SK-N-SH (cell line): ENCODE data around the gene FAM43A. TPM values are rescaled to one million over a fixed set of nuclear protein-coding genes. Genes with fewer than 3 reads are reported as not detected.

ENCODE experiments used
- CTCF ChIA-PET: fragments of 300-600, 350-600 bp; formaldehyde crosslinking; extraction: SDS; loops from one replicate; lab custom pipeline; 2021; lab: Yijun Ruan, JAX
- POLR2A ChIA-PET: fragments of 350-600 bp; sonication (Branson Sonifier 250); formaldehyde crosslinking; extraction: SDS; loops from one replicate; lab custom pipeline; 2020; ENCODE audit warnings: antibody characterized with exemption, inconsistent platforms; lab: Yijun Ruan, JAX
- DNase-seq: peaks from one replicate; pipeline ENCODE4 v3.0.0; 2012
- H2AFZ ChIP-seq: fragments of 200-600 bp; sonication (generic); 2 replicates; pipeline ENCODE4 v1.8.1; 2016; ENCODE audit warnings: antibody characterized with exemption, mild to moderate bottlenecking, low read depth
- H3F3A ChIP-seq: fragments of 200-600 bp; sonication (generic); replicated peaks from 2 replicates; pipeline ENCODE3; 2016; ENCODE audit warnings: antibody characterized with exemption, mild to moderate bottlenecking; ENCODE audit not compliant: insufficient read depth
- H3K27ac ChIP-seq, 2 experiments: fragments of 200-500 bp in 1 of 2; fragments of 200-600 bp in 1 of 2; sonication (Bioruptor generic) in 1 of 2; sonication (generic), shearing (Covaris generic) in 1 of 2; 2 replicates each; pipeline versions ENCODE4 v1.5.1 to v1.6.1; 2014 to 2016; ENCODE audit warnings: low read depth in 2 of 2, inconsistent platforms in 1 of 2, low read length in 1 of 2, mild to moderate bottlenecking in 1 of 2, mixed read lengths in 1 of 2
- H3K27me3 ChIP-seq: fragments of 200-600 bp; sonication (generic), shearing (Covaris generic); 2 replicates; pipeline ENCODE4 v1.6.1; 2016; ENCODE audit warnings: mixed run types; ENCODE audit not compliant: insufficient read depth
- H3K36me3 ChIP-seq, 2 experiments: fragments of 200-500 bp in 1 of 2; fragments of 200-600 bp in 1 of 2; sonication (Bioruptor generic) in 1 of 2; sonication (generic) in 1 of 2; replicated peaks in 1 of 2; 2 replicates each; pipeline versions ENCODE3 to v1.5.1; 2014 to 2016; ENCODE audit warnings: low read length in 1 of 2, mild to moderate bottlenecking in 1 of 2; ENCODE audit not compliant: insufficient read depth in 2 of 2, control insufficient read depth in 1 of 2
- H3K4me1 ChIP-seq, 2 experiments: fragments of 200-500 bp in 1 of 2; fragments of 200-600 bp in 1 of 2; sonication (Bioruptor generic) in 1 of 2; sonication (generic), shearing (Covaris generic) in 1 of 2; 2 replicates each; pipeline versions ENCODE4 v1.5.1 to v1.6.1; 2014 to 2016; ENCODE audit warnings: low read depth in 1 of 2, low read length in 1 of 2, mixed run types in 1 of 2; ENCODE audit not compliant: insufficient read depth in 2 of 2, control insufficient read depth in 1 of 2
- H3K4me2 ChIP-seq: fragments of 200-600 bp; sonication (generic), shearing (Covaris generic); 2 replicates; pipeline ENCODE4 v1.6.1; 2017; ENCODE audit warnings: mixed run types
- H3K4me3 ChIP-seq, 2 experiments: fragments of 200-500 bp in 1 of 2; fragments of 200-600 bp in 1 of 2; sonication (Bioruptor generic) in 1 of 2; sonication (generic), shearing (Covaris generic) in 1 of 2; 2 replicates each; pipeline versions ENCODE4 v1.5.1 to v1.8.1; 2014 to 2016; ENCODE audit warnings: low read depth in 2 of 2, inconsistent platforms in 1 of 2, low read length in 1 of 2, mild to moderate bottlenecking in 1 of 2, mixed read lengths in 1 of 2, moderate library complexity in 1 of 2
- H3K79me2 ChIP-seq: fragments of 200-600 bp; sonication (generic); 2 replicates; pipeline ENCODE4 v1.8.1; 2017; ENCODE audit warnings: mild to moderate bottlenecking; ENCODE audit not compliant: insufficient read depth
- H3K9ac ChIP-seq: fragments of 200-600 bp; sonication (generic); 2 replicates; pipeline ENCODE4 v1.6.1; 2017; ENCODE audit warnings: mixed run types
- H3K9me2 ChIP-seq: fragments of 200-600 bp; sonication (generic); 2 replicates; pipeline ENCODE4 v1.6.1; 2017; ENCODE audit warnings: mixed run types
- H3K9me3 ChIP-seq: fragments of 200-600 bp; sonication (generic); 2 replicates; pipeline ENCODE4 v1.6.1; 2017; ENCODE audit warnings: mixed run types, mild to moderate bottlenecking, moderate library complexity
- H4K20me1 ChIP-seq: fragments of 200-600 bp; sonication (generic); 2 replicates; pipeline ENCODE4 v1.6.1; 2017; ENCODE audit warnings: mild to moderate bottlenecking, mixed run types; ENCODE audit not compliant: insufficient read depth
- CHD2 ChIP-seq: fragments of 150-350 bp; IDR thresholded peaks from 2 replicates; pipeline ENCODE4 v1.6.1; 2018; ENCODE audit warnings: low read length; ENCODE audit not compliant: partially characterized antibody
- EP300 ChIP-seq, 2 experiments: IDR thresholded peaks; 2 replicates each; pipeline versions ENCODE4 v1.4.0 to v1.6.1; 2012; ENCODE audit warnings: borderline replicate concordance in 1 of 2, low read depth in 1 of 2, low read length in 1 of 2
- EZH2phosphoT487 ChIP-seq: fragments of 200-600 bp; sonication (generic); IDR thresholded peaks from 2 replicates; pipeline ENCODE4 v1.6.1; 2017; ENCODE audit warnings: low read depth, mixed run types, mild to moderate bottlenecking, antibody characterized with exemption, moderate library complexity, borderline replicate concordance
- FOSL2 ChIP-seq: IDR thresholded peaks from 2 replicates; pipeline ENCODE4 v1.4.0; 2012; ENCODE audit warnings: low read depth, mild to moderate bottlenecking, moderate library complexity, borderline replicate concordance
- FOXM1 ChIP-seq: IDR thresholded peaks from 2 replicates; pipeline ENCODE4 v1.4.0; 2012; ENCODE audit warnings: low read depth, mild to moderate bottlenecking
- GABPA ChIP-seq: IDR thresholded peaks from 2 replicates; pipeline ENCODE4 v1.4.0; 2012; ENCODE audit warnings: low read depth, mild to moderate bottlenecking
- GATA2 ChIP-seq: sonication (generic); formaldehyde crosslinking; IDR thresholded peaks from 2 replicates; pipeline ENCODE4 v1.5.0; 2020; ENCODE audit warnings: mild to moderate bottlenecking, missing genetic modification reagents
- JUND ChIP-seq: IDR thresholded peaks from 2 replicates; pipeline ENCODE4 v1.4.0; 2012
- MAX ChIP-seq: IDR thresholded peaks from 2 replicates; pipeline ENCODE4 v1.4.0; 2012; ENCODE audit warnings: low read depth
- MEF2A ChIP-seq: IDR thresholded peaks from 2 replicates; pipeline ENCODE4 v1.4.0; 2012; ENCODE audit warnings: low read depth, borderline replicate concordance
- RCOR1 ChIP-seq: fragments of 150-350 bp; IDR thresholded peaks from 2 replicates; pipeline ENCODE4 v1.6.1; 2017; ENCODE audit warnings: antibody characterized with exemption, low read length
- RFX5 ChIP-seq: IDR thresholded peaks from 2 replicates; pipeline ENCODE4 v1.6.1; 2012; ENCODE audit warnings: mild to moderate bottlenecking, improper control_type of control experiment, low read length
- RXRA ChIP-seq: IDR thresholded peaks from 2 replicates; pipeline ENCODE4 v1.4.0; 2012; ENCODE audit warnings: low read depth, mild to moderate bottlenecking, borderline replicate concordance
- SIN3A ChIP-seq: IDR thresholded peaks from 2 replicates; pipeline ENCODE4 v1.6.1; 2012; ENCODE audit warnings: low read depth, mild to moderate bottlenecking, low read length, moderate library complexity, borderline replicate concordance
- SMC3 ChIP-seq: IDR thresholded peaks from 2 replicates; pipeline ENCODE4 v1.6.1; 2012; ENCODE audit warnings: low read depth, low read length, improper control_type of control experiment
- TCF12 ChIP-seq: IDR thresholded peaks from 2 replicates; pipeline ENCODE4 v1.4.0; 2012
- TEAD4 ChIP-seq: IDR thresholded peaks from 2 replicates; pipeline ENCODE4 v1.4.0; 2012; ENCODE audit warnings: mild to moderate bottlenecking, borderline replicate concordance; ENCODE audit not compliant: insufficient read depth
- USF1 ChIP-seq: IDR thresholded peaks from 2 replicates; pipeline ENCODE4 v1.4.0; 2012; ENCODE audit warnings: low read depth, borderline replicate concordance
- YY1 ChIP-seq: IDR thresholded peaks from 2 replicates; pipeline ENCODE4 v1.4.0; 2012; ENCODE audit warnings: low read depth, mild to moderate bottlenecking
- ZBTB33 ChIP-seq: IDR thresholded peaks from 2 replicates; pipeline ENCODE4 v1.4.0; 2012; ENCODE audit warnings: low read depth, borderline replicate concordance
- WGBS: methylation state at CpG from one replicate; pipeline ENCODE4 v1.1.6; 2017; ENCODE audit warnings: low lambda C conversion rate; 5-methylcytosine and 5-hydroxymethylcytosine counted together
- polyA plus RNA-seq, 3 experiments: library from polyadenylated mRNA; depleted of rRNA; stranded (reverse); fragments of >200 nt; gene quantifications; 2 replicates each; pipeline ENCODE4 v1.2.3, GENCODE V29; 2012
- TF ChIP-seq, protein P1 (sequence below): IDR thresholded peaks from 2 replicates; pipeline ENCODE4 v1.6.1; 2012; ENCODE audit warnings: mild to moderate bottlenecking, low read depth, low read length, moderate library complexity
- TF ChIP-seq, protein P2 (sequence below): fragments of 150-350 bp; IDR thresholded peaks from 2 replicates; pipeline ENCODE4 v1.6.1; 2017; ENCODE audit warnings: antibody characterized with exemption, low read length, low read depth, borderline replicate concordance

FAM43A gene
- polyA plus RNA-seq, 1 of the 3 experiments (the other 2 are of a cell fraction), result 2.4 TPM

GRCh38 chr3:194671900-194672808 is 13.5 kb upstream of the FAM43A start, which contains the start of gene LSG1:
Gene LSG1 (minus strand): TSS chr3:194672191. CDS start chr3:194672162, 29 bp downstream.
- WGBS, result 2% methylated on average over 47 of the region's 57 CpGs
- Histone ChIP-seq H3K9ac (peak within 1 kb of the TSS; percentile 78), H3K9me3 (no peaks in the 10 kb centered on the region), H3K27ac (peak within 1 kb of the TSS; percentile 83 to 92), H3K4me1 (peaks cover 10 to 12% of the 10 kb centered on the region in 2 experiments; a peak in 3 of 4 replicates), H3K79me2 (peaks cover 46% of the 10 kb centered on the region), H2AFZ (peak within 1 kb of the TSS; percentile 69), H3K4me3 (peak within 1 kb of the TSS; percentile 94 to 95), H3K27me3 (no peaks in the 10 kb centered on the region), H3F3A (no peaks in the 10 kb centered on the region), H3K4me2 (peak within 1 kb of the TSS; percentile 73), H4K20me1 (peaks cover 15% of the 10 kb centered on the region), H3K36me3 (peaks cover 14 to 16% of the 10 kb centered on the region in 2 experiments), H3K9me2 (no peaks in the 10 kb centered on the region)
- ChIA-PET POLR2A (interaction anchor here (0.7 to 2.4 kb wide), 6 partner anchors 11 to 771 kb away, joined by 4 to 12 read pairs (median 5); partner anchors contain the start of genes ACAP2, FAM43A and TMEM44), CTCF (interaction anchor here (0.6 to 5.9 kb wide), 53 partner anchors 11 to 909 kb away, joined by 3 to 69 read pairs (median 4); partner anchors contain the start of genes TMEM44 and XXYLT1)
- DNase-seq, result peak; percentile 89
- TF ChIP-seq MAX (peak; percentile 87), FOXM1 (no peak), TCF12 (no peak), GABPA (peak; percentile 87), RCOR1 (peak; percentile 72), MEF2A (peak; percentile 7; the same call in 1 of the 2 replicates), SMC3 (no peak; the same call in 1 of the 2 replicates), EP300 (IDR thresholded peaks at IDR 0.05; ENCODE audit: borderline replicate concordance in 1 of 2, low read depth in 1 of 2, low read length in 1 of 2) (peak; percentile 18 to 57; a peak in 1 of 4 replicates), JUND (peak; percentile 39; the same call in 1 of the 2 replicates), TEAD4 (no peak), YY1 (peak; percentile 94), FOSL2 (no peak), GATA2 (CRISPR knock-in tag) (0 out of 2 replicates have a peak, but pooled peaks have one; percentile 10), CHD2 (peak; percentile 78), ZBTB33 (no peak), SIN3A (peak; percentile 78), USF1 (peak; percentile 27; the same call in 1 of the 2 replicates), RFX5 (0 out of 2 replicates have a peak, but pooled peaks have one; percentile 7), RXRA (no peak), EZH2phosphoT487 (no peak)
- TF ChIP-seq, protein P1, sequence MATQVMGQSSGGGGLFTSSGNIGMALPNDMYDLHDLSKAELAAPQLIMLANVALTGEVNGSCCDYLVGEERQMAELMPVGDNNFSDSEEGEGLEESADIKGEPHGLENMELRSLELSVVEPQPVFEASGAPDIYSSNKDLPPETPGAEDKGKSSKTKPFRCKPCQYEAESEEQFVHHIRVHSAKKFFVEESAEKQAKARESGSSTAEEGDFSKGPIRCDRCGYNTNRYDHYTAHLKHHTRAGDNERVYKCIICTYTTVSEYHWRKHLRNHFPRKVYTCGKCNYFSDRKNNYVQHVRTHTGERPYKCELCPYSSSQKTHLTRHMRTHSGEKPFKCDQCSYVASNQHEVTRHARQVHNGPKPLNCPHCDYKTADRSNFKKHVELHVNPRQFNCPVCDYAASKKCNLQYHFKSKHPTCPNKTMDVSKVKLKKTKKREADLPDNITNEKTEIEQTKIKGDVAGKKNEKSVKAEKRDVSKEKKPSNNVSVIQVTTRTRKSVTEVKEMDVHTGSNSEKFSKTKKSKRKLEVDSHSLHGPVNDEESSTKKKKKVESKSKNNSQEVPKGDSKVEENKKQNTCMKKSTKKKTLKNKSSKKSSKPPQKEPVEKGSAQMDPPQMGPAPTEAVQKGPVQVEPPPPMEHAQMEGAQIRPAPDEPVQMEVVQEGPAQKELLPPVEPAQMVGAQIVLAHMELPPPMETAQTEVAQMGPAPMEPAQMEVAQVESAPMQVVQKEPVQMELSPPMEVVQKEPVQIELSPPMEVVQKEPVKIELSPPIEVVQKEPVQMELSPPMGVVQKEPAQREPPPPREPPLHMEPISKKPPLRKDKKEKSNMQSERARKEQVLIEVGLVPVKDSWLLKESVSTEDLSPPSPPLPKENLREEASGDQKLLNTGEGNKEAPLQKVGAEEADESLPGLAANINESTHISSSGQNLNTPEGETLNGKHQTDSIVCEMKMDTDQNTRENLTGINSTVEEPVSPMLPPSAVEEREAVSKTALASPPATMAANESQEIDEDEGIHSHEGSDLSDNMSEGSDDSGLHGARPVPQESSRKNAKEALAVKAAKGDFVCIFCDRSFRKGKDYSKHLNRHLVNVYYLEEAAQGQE, result 0 out of 2 replicates have a peak, but pooled peaks have one; percentile 26
- TF ChIP-seq, protein P2, sequence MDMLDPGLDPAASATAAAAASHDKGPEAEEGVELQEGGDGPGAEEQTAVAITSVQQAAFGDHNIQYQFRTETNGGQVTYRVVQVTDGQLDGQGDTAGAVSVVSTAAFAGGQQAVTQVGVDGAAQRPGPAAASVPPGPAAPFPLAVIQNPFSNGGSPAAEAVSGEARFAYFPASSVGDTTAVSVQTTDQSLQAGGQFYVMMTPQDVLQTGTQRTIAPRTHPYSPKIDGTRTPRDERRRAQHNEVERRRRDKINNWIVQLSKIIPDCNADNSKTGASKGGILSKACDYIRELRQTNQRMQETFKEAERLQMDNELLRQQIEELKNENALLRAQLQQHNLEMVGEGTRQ, result no peak
